Skin of body (tissue), 3 donors: ENCODE data around the gene NTHL1. TPM values are rescaled to one million over a fixed set of nuclear protein-coding genes. Genes with fewer than 3 reads are reported as not detected.
A peak's percentile ranks its signal among the peaks of the same experiment; 100 is the strongest.

ENCODE experiments used
- DNase-seq: peaks from one replicate; lab custom pipeline; 2025; lab: John Stamatoyannopoulos, UW
- small RNA-seq: library from RNA; depleted of rRNA; stranded (forward); fragments of <200 nt; gene quantifications from one replicate; pipeline ENCODE3, GENCODE V24; 2014; ENCODE audit warnings: low replicate concordance
- total RNA-seq: library from RNA; depleted of rRNA; stranded (reverse); fragments of >200 nt; gene quantifications from one replicate; pipeline ENCODE4 v1.2.3, GENCODE V29; 2014

Gene NTHL1
- total RNA-seq, 1 donor from 2014 or later = 14.8 TPM

GRCh38 chr16:1997494-1998359, 49.9 kb downstream of the NTHL1 start:
- peak; percentile 39 for DNase-seq

- DNase-seq = no peak
Measured at GRCh38 chr16:1993731-1994131, 53.9 kb downstream of the NTHL1 start.

DNA sequence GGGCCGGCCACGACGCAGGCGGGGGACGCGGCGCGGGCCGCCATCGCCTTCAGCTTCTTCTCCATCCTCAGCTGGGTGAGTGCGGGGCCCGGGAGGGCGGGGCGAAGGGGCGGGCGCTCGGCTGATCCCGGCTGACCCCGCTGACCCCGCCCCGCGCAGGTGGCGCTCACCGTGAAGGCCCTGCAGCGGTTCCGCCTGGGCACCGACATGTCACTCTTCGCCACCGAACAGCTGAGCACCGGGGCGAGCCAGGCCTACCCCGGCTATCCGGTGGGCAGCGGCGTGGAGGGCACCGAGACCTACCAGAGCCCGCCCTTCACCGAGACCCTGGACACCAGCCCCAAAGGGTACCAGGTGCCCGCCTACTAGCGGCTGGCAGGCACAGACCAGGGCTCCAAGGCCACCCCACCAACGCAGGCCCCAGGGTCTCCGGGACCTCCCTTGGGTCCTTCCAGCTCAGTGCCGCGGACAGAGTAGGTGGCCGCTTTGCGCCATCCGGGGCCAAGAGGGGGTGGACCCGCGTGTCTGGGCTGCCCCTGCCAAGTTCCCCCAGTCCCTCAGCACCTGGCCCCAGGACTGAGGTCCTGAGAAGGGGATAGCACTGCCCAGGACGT, 54.8 kb downstream of the NTHL1 start:
- no peak for DNase-seq

GRCh38 chr16:1991948-1992703, 55.5 kb downstream of the NTHL1 start:
- DNase-seq = peak; percentile 78

DNA sequence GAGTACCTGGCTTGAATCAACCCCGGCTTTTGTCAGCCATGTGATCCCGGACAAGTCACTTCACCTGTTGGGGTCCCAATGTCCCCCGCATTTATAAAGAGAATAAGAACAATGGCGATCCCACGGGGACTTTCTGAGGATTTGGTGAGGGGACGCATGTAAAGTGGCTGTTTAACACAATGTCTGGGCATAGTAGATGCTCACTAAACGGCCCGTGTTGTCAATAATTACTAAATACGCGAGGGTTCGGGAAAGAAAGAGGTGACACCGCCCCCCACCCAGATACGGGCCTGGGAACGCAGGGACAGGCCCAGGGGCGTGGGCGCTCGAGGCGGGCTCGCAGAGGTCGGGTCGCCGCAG, 56.1 kb downstream of the NTHL1 start:
- DNase-seq = no peak

GRCh38 chr16:1991135-1991551, 56.5 kb downstream of the NTHL1 start:
- DNase-seq = no peak

GRCh38 chr16:1990351-1991134, 57.1 kb downstream of the NTHL1 start:
- DNase-seq = no peak

DNA sequence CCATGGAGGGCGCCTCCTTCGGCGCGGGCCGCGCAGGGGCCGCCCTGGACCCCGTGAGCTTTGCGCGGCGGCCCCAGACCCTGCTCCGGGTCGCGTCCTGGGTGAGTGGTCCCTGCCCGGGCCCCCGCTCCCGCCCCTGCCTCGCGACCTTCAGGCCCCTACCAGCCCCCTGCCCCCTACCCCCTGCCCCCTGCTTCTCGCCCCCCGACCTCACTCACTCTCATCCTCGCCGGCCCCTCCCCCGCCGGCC, 57.6 kb downstream of the NTHL1 start:
- DNase-seq = no peak

Small RNAs within 50 kb of the gene (small RNA-seq; reads per million reads assigned to genes)
- gene MIR1225 (0.14 reads per million), gene RN7SL219P (not detected)

Other genes with a start within 250 kb of the NTHL1 start
- gene HAGH, start 221.0 kb downstream of the NTHL1 start, total RNA-seq = 31.1 TPM
- 26.0 TPM for gene FAHD1, start 220.6 kb downstream of the NTHL1 start, total RNA-seq
- gene MEIOB, start 175.7 kb downstream of the NTHL1 start, total RNA-seq = 0.39 TPM
- 4.3 TPM for gene HS3ST6, start 129.4 kb downstream of the NTHL1 start, total RNA-seq
- gene MSRB1, start 104.6 kb downstream of the NTHL1 start, total RNA-seq = 9.2 TPM
- 14.2 TPM for gene RPL3L, start 93.1 kb downstream of the NTHL1 start, total RNA-seq
- gene NDUFB10, start 88.3 kb downstream of the NTHL1 start, total RNA-seq = 72.4 TPM
- 1,364 TPM for gene RPS2, start 83.0 kb downstream of the NTHL1 start, total RNA-seq
- not detected for gene RNF151, start 81.0 kb downstream of the NTHL1 start, total RNA-seq
- gene TBL3, start 75.8 kb downstream of the NTHL1 start, total RNA-seq = 17.5 TPM
- 0.39 TPM for gene NOXO1, start 66.4 kb downstream of the NTHL1 start, total RNA-seq
- gene GFER, start 63.6 kb downstream of the NTHL1 start, total RNA-seq = 5.8 TPM
- 0.69 TPM for gene SYNGR3, start 57.9 kb downstream of the NTHL1 start, total RNA-seq
- 12.8 TPM for gene ZNF598, start 38.0 kb downstream of the NTHL1 start, total RNA-seq
- 2.2 TPM for gene NPW, start 28.0 kb downstream of the NTHL1 start, total RNA-seq
- gene NHERF2, start 20.9 kb downstream of the NTHL1 start, total RNA-seq = 20.1 TPM
- 58.9 TPM for gene TSC2, start 151 bp upstream of the NTHL1 start, total RNA-seq
- 76.2 TPM for gene PKD1, start 88.1 kb upstream of the NTHL1 start, total RNA-seq
- 1.6 TPM for gene RAB26, start 100.8 kb upstream of the NTHL1 start, total RNA-seq
- gene TRAF7, start 107.9 kb upstream of the NTHL1 start, total RNA-seq = 17.3 TPM
- 0.79 TPM for gene CASKIN1, start 148.8 kb upstream of the NTHL1 start, total RNA-seq
- gene MLST8, start 157.6 kb upstream of the NTHL1 start, total RNA-seq = 9.4 TPM
- gene BRICD5, start 163.0 kb upstream of the NTHL1 start, total RNA-seq = 2.7 TPM
- 4.1 TPM for gene PGP, start 167.0 kb upstream of the NTHL1 start, total RNA-seq
- gene E4F1, start 175.8 kb upstream of the NTHL1 start, total RNA-seq = 23.2 TPM
- gene DNASE1L2, start 188.6 kb upstream of the NTHL1 start, total RNA-seq = 17.3 TPM
- gene ECI1, start 203.8 kb upstream of the NTHL1 start, total RNA-seq = 24.3 TPM
- 57.3 TPM for gene RNPS1, start 220.3 kb upstream of the NTHL1 start, total RNA-seq